ENCODE data around the gene CACUL1.

The CACUL1 gene

GRCh38 chr10:118732245-118733165 is 22.3 kb downstream of the CACUL1 start:
- no peak for DNase-seq

- DNase-seq = no peak
Observed at GRCh38 chr10:118730756-118731456, 23.9 kb downstream of the CACUL1 start.

GRCh38 chr10:118729641-118730258 is 25.0 kb downstream of the CACUL1 start:
- no peak for DNase-seq

- no peak for DNase-seq
Observed at GRCh38 chr10:118729200-118729599, 25.6 kb downstream of the CACUL1 start.

- no peak for DNase-seq
Observed at GRCh38 chr10:118725886-118726500, 28.8 kb downstream of the CACUL1 start.

GRCh38 chr10:118723466-118723865 is 31.3 kb downstream of the CACUL1 start:
- no peak for DNase-seq

GRCh38 chr10:118721539-118721876 is 33.3 kb downstream of the CACUL1 start:
- no peak for DNase-seq

- DNase-seq = peak; percentile 23
Observed at GRCh38 chr10:118720685-118721538, 33.9 kb downstream of the CACUL1 start.

GRCh38 chr10:118714366-118714765 is 40.4 kb downstream of the CACUL1 start:
- no peak for DNase-seq

- no peak for DNase-seq
Observed at GRCh38 chr10:118712930-118713634, 41.7 kb downstream of the CACUL1 start.

- no peak for DNase-seq
Observed at GRCh38 chr10:118712080-118712479, 42.7 kb downstream of the CACUL1 start.

GRCh38 chr10:118710487-118710886 is 44.3 kb downstream of the CACUL1 start:
- no peak for DNase-seq

- DNase-seq = no peak
Observed at GRCh38 chr10:118708571-118708970, 46.2 kb downstream of the CACUL1 start.

- no peak for DNase-seq
Observed at GRCh38 chr10:118704711-118705110, 50.1 kb downstream of the CACUL1 start.

- DNase-seq = no peak
Observed at GRCh38 chr10:118701529-118702323, 53.0 kb downstream of the CACUL1 start.

- DNase-seq = no peak
Observed at GRCh38 chr10:118698421-118698820, 56.3 kb downstream of the CACUL1 start.

- no peak for DNase-seq
Observed at GRCh38 chr10:118694848-118695247, 59.9 kb downstream of the CACUL1 start.

GRCh38 chr10:118692872-118693271 is 61.9 kb downstream of the CACUL1 start:
- no peak for DNase-seq

GRCh38 chr10:118689070-118689858 is 65.5 kb downstream of the CACUL1 start:
- no peak for DNase-seq

GRCh38 chr10:118687472-118687871 is 67.3 kb downstream of the CACUL1 start:
- no peak for DNase-seq
